GM12892 (cell line): Measurements from ENCODE around the gene ABTB2.

Experiments
- POLR2A ChIP-seq: IDR thresholded peaks from 2 replicates; pipeline ENCODE4 v1.6.1; 2011; ENCODE audit warnings: low read depth, low read length, control low read depth
- POLR2AphosphoS5 ChIP-seq: IDR thresholded peaks from 2 replicates; pipeline ENCODE4 v1.6.1; 2011; ENCODE audit warnings: low read depth, low read length, control low read depth
- TAF1 ChIP-seq: IDR thresholded peaks from 2 replicates; pipeline ENCODE4 v1.6.1; 2011; ENCODE audit warnings: low read depth, mild to moderate bottlenecking, control low read depth, low read length, borderline replicate concordance

GRCh38 chr11:34278693-34279297, 79.0 kb downstream of the ABTB2 start:
- no peak for TF ChIP-seq POLR2A
- no peak for TF ChIP-seq POLR2AphosphoS5
- TF ChIP-seq TAF1: no peak
